Thyroid gland (tissue), 4 donors: ENCODE measurements around the gene FAM222A.

Source experiments
- POLR2A ChIP-seq, 2 donors: fragments of 450-650 bp; IDR thresholded peaks; one replicate each; pipeline ENCODE4 v1.6.1; 2017; ENCODE audit warnings: antibody characterized with exemption in 2 of 2, mild to moderate bottlenecking in 2 of 2, moderate library complexity in 1 of 2
- TF ChIP-seq, protein P1 (sequence below), 6 experiments: fragments of 200-600 bp in 3 of 6; fragments of 450-650 bp in 3 of 6; sonication (generic) in 3 of 6; IDR thresholded peaks; one replicate each; pipeline ENCODE4 v1.5.1; 2016 to 2019; ENCODE audit warnings: antibody characterized with exemption in 6 of 6, mild to moderate bottlenecking in 2 of 6, inconsistent platforms in 1 of 6, moderate library complexity in 1 of 6

GRCh38 chr12:109768901-109769670, 55.5 kb downstream of the FAM222A start:
- TF ChIP-seq, protein P1, sequence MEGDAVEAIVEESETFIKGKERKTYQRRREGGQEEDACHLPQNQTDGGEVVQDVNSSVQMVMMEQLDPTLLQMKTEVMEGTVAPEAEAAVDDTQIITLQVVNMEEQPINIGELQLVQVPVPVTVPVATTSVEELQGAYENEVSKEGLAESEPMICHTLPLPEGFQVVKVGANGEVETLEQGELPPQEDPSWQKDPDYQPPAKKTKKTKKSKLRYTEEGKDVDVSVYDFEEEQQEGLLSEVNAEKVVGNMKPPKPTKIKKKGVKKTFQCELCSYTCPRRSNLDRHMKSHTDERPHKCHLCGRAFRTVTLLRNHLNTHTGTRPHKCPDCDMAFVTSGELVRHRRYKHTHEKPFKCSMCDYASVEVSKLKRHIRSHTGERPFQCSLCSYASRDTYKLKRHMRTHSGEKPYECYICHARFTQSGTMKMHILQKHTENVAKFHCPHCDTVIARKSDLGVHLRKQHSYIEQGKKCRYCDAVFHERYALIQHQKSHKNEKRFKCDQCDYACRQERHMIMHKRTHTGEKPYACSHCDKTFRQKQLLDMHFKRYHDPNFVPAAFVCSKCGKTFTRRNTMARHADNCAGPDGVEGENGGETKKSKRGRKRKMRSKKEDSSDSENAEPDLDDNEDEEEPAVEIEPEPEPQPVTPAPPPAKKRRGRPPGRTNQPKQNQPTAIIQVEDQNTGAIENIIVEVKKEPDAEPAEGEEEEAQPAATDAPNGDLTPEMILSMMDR (IDR thresholded peaks at IDR 0.05): no peak
- TF ChIP-seq POLR2A (IDR thresholded peaks at IDR 0.05): no peak
